GM10847 (cell line): Measurements from ENCODE around the gene MAU2.
A peak's percentile ranks its signal among the peaks of the same experiment; 100 is the strongest.

Source experiments
- POLR2A ChIP-seq: IDR thresholded peaks from 2 replicates; pipeline ENCODE4 v1.6.1; 2011; ENCODE audit not compliant: insufficient read length; ENCODE audit errors: extremely low read depth

Gene MAU2, protein sequence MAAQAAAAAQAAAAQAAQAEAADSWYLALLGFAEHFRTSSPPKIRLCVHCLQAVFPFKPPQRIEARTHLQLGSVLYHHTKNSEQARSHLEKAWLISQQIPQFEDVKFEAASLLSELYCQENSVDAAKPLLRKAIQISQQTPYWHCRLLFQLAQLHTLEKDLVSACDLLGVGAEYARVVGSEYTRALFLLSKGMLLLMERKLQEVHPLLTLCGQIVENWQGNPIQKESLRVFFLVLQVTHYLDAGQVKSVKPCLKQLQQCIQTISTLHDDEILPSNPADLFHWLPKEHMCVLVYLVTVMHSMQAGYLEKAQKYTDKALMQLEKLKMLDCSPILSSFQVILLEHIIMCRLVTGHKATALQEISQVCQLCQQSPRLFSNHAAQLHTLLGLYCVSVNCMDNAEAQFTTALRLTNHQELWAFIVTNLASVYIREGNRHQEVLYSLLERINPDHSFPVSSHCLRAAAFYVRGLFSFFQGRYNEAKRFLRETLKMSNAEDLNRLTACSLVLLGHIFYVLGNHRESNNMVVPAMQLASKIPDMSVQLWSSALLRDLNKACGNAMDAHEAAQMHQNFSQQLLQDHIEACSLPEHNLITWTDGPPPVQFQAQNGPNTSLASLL

GRCh38 chr19:19320361-19321140, at the start of gene MAU2, which contains the start of gene SUGP1:
Gene MAU2, plus strand, starts transcription at chr19:19320829. Its CDS starts 31 bp downstream, at chr19:19320860.
Gene SUGP1, minus strand, starts transcription at chr19:19320509. Its CDS starts 13 bp downstream, at chr19:19320496.
- TF ChIP-seq POLR2A, result peak; percentile 66

DNA sequence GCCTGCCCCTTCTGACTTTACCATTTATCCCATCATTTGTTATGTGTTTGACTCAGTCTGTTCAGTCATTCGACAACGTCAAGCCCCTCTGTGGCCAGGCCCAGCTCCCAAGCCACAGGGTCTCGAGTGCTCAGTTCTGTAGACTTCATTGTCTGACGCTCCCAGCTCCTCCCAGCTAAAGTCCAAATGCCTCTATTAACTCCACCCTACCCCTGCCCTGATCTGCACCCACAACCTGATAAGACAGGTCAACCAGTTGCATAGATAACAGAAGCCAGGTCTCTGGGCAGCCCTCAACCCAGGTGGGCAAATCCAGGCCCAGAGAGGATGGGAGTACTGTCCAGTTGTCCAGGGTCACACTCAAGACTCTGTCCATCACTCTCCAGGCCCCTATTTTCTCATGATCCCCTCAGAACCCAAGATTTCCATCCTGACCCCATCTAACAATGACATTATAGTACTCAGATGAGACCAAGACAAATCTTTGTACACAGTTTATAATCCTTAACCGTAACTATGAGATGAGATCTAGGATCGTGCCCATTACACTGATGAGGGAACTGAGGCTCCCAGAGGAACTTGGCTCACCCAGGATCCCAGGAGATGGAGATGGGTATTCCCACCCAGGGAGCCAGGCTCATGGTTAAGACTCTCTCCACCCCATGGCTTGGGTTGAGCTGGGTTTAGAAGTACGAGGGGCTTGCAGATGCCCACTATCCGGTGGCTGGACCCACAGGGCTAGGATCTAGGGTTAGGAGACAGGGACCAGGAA, 48.6 kb upstream of the MAU2 start:
- no peak for TF ChIP-seq POLR2A

- no peak for TF ChIP-seq POLR2A
Observed at GRCh38 chr19:19274146-19274545, 46.5 kb upstream of the MAU2 start.

DNA sequence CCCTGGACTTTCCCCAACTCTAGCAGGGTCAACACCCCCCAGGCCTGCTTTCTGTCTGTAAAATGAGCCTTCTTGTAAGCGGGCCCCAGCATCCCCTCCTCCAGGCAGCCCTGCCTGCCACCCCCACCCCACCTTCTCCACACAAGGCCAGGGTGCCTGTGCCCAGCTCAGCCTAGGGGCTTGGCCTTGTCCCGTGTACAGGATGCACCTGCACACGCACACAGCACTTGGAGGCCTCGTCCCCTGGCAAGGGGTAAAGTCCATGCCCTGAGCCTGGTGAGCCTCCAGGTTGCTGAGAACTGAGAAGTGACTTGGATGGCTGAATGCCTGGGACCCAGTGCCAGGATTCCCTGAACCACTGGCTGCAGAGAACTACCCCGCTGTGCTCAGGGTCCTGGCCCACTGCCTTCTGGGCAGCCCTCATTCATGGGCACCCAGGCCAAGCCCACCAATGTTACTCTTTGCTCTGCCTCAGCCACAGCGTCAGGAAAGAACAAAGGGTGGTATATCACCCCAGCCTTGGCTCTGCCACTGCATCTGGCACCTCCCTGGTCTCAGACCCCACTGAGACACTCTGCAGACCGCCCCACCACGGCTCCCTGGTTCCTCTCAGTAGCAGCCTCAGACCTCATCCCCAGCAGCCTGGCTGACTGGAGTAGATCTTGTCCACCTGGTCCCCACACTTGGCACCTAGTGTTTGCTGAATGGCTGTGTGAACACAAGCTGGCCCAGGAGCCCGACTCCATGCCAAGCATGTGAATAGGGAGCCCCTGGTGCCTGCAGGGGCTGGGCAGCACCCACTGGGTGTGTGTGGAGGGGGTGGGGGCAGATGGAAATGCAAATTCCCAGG, 45.7 kb upstream of the MAU2 start:
- no peak for TF ChIP-seq POLR2A

DNA sequence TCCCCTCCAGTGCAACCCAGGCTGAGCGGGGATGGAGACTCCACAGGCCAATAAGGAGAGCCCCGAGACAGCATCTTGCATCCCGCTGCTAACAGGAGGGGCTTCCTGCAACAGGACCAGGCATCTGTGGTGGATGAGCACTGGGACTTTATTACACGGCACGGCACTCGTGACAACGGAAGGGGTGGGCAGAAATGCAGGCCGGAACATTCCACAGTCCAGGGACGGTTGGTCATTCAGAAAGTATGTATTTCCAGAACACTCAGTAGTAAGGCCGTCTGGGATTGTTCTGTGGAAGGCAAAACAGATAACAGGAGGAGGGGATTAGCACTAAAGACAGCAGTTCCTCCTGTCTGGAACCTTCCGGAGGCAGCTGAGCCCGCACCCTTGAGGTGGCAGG, 44.2 kb upstream of the MAU2 start:
- no peak for TF ChIP-seq POLR2A

GRCh38 chr19:19276851-19277250, 43.8 kb upstream of the MAU2 start:
- no peak for TF ChIP-seq POLR2A

DNA sequence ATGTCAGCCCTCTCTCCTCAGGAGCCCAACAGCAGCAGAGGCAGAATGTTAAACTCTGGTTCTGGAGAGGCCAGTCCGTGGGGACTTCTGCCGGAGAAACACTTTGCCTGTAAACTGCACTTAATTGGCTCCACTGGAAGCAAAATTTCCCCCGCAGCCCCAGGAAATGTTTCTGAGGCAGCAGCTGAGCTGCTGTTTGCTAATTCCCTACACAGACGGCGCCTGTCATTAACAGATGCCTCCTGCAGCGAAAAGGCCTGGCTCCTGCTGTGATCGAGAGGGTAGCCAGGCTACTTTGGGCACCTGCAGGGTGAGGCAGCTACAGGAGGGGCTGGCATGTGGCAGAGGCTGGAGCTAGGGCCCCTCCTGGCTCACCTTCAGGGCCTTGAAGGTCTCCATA, 42.3 kb upstream of the MAU2 start:
- TF ChIP-seq POLR2A, result no peak

DNA sequence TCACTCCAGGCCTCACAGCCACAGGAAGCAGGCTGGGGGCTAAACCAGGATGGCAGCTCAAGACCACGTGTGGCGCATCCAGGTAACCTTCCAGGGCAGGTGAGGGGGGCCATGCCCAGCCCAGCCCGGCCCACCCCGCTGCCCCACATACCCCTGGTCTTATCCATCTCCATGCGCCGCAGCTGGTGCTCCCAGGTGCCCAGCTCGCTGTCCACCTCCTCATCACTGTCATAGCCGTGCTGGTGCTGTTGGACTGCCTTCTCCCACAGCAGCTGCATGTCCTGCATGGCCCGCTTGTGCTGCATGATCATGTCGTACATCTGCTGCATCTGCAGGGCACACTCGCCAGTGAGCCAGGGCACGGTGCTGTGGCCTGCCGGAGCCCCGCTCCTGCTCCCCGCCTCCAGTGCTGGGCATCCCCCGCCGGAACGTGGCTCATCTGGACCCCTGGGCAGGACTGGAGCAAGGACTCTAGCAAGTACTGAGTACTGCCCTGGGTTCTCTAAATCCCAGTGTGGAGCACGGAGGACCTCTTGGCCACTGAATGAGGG, 41.5 kb upstream of the MAU2 start:
- TF ChIP-seq POLR2A, result no peak

DNA sequence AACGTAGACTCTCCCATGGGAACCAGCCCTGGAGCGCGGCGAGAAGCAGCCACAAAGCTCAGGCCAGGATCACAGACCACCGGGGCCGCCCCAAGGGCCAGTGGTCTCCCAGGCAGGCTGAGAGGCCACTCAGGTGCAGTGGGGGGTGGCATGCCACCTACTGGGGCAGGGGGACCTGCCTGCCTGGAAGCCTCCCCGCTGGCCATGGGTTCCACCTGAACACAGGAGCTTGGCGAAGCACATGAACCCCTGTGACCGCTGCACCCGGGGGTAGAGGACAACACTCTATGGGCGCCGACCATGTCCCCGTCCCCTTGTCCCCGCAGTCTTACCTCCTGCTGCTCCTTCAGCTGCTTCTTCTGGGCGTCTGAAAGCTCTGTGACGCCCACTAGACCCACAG, 40.8 kb upstream of the MAU2 start:
- no peak for TF ChIP-seq POLR2A

GRCh38 chr19:19280561-19280960, 40.1 kb upstream of the MAU2 start:
- no peak for TF ChIP-seq POLR2A

DNA sequence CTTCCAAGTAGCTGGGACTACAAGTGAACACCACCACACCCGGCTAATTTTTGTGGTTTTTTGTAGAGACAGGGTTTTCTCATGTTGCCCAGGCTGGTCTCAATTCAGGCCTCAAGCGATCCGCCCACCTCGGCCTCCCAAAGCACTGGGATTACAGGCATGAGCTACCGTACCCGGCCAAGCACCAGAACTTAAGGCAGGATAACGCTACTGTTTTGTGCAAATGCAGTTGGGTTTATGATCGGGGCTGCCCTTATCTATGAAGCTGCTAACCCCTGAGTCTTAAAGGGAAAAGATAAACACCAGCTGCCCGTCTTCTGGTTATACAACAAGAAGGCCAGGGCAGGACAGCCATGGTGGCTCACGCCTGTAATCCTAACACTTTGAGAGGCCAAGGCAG, 34.9 kb upstream of the MAU2 start:
- no peak for TF ChIP-seq POLR2A

DNA sequence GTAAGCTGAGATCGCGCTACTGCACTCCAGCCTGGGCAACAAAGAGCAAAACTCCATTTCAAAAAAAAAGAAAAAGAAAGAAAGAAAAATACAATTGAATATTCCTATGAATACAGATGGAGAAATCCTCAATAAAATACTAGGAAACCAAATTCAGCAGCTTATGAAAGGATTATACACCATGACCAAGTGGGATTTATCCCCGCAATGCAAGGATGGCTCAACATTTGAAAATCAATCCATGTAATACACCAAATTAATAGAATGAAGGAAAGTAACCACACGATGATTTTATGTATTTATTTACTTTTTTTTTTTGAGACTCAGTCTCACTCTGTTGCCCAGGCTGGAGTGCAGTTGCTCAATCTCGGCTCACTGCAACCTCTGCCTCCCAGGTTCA, 28.0 kb upstream of the MAU2 start:
- TF ChIP-seq POLR2A, result no peak

DNA sequence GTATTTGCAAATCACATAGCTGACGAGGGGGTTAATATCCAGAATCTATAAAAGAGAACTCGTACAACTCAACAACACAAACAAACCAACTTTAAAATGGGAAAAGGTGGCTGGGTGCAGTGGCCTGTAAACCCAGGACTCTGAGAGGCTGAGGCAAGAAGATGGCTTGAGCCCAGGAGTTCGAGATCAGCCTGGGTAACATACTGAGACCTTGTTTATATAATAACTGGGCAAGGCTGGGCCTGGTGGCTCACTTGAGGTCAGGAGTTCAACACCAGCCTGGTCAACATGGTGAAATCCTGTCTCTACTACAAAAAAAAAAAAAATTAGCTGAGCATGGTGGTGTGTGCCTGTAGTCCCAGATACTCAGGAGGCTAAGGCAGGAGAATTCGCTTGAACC, 25.7 kb upstream of the MAU2 start:
- no peak for TF ChIP-seq POLR2A

- TF ChIP-seq POLR2A, result no peak
Observed at GRCh38 chr19:19296953-19297689, 23.5 kb upstream of the MAU2 start.

GRCh38 chr19:19297759-19298158, 22.9 kb upstream of the MAU2 start:
- no peak for TF ChIP-seq POLR2A
